ENCODE results near the gene CRYBG2. TPM values are rescaled to one million over a fixed set of nuclear protein-coding genes. Genes with fewer than 3 reads are reported as not detected.

The CRYBG2 gene
- total and polyA plus RNA-seq, 10 of the 15 experiments (the other 5 are each of a cell fraction or from before 2014, with no cell fraction given), result 0.03 to 1.2 (median 0.11) TPM; not detected in 4

- TF ChIP-seq ZBTB40 (IDR thresholded peaks at IDR 0.05; ENCODE audit: borderline replicate concordance), result no peak
- no peak for TF ChIP-seq NFIC (IDR thresholded peaks at IDR 0.05; ENCODE audit: low read depth, low read length)
- no peak for TF ChIP-seq ESRRA (IDR thresholded peaks at IDR 0.05; ENCODE audit: low read length)
- no peak for TF ChIP-seq NFXL1 (IDR thresholded peaks at IDR 0.05; ENCODE audit: borderline replicate concordance)
- peak; percentile 33; the same call in 1 of the 2 replicates for TF ChIP-seq MTA2 (IDR thresholded peaks at IDR 0.05; ENCODE audit: low read depth)
- peak; percentile 88; the same call in 1 of the 2 replicates for TF ChIP-seq PAX5 (IDR thresholded peaks at IDR 0.05; ENCODE audit: borderline replicate concordance, low read depth, low read length)
- no peak for TF ChIP-seq PAX8 (IDR thresholded peaks at IDR 0.05)
- TF ChIP-seq TAF1 (IDR thresholded peaks at IDR 0.05; ENCODE audit: borderline replicate concordance, low read depth, low read length), result no peak
- TF ChIP-seq POLR2AphosphoS2 (IDR thresholded peaks at IDR 0.05; ENCODE audit: low read depth, low read length), result no peak
- no peak for TF ChIP-seq CEBPZ (IDR thresholded peaks at IDR 0.05; ENCODE audit: low read depth, low read length)
- TF ChIP-seq BACH1 (IDR thresholded peaks at IDR 0.05; ENCODE audit: borderline replicate concordance), result peak; percentile 20; the same call in 1 of the 2 replicates
- no peak for TF ChIP-seq NR2C2 (IDR thresholded peaks at IDR 0.05; ENCODE audit: borderline replicate concordance, control insufficient read depth, insufficient read length, low read depth)
- TF ChIP-seq TBL1XR1 (IDR thresholded peaks at IDR 0.05; ENCODE audit: low read depth, low read length), result no peak
- no peak for TF ChIP-seq STAT3 (IDR thresholded peaks at IDR 0.05; ENCODE audit: low read depth, low read length)
- peak; percentile 7; the same call in 1 of the 2 replicates for TF ChIP-seq YY1 (IDR thresholded peaks at IDR 0.05; ENCODE audit: low read depth, low read length)
- 0 out of 2 replicates have a peak, but pooled peaks have one; percentile 47 for TF ChIP-seq TCF12 (IDR thresholded peaks at IDR 0.05; ENCODE audit: low read depth, low read length)
- 0 out of 2 replicates have a peak, but pooled peaks have one; percentile 41 for TF ChIP-seq PRDM15 (CRISPR knock-in tag; IDR thresholded peaks at IDR 0.05)
- 0 out of 2 replicates have a peak, but pooled peaks have one; percentile 1 for TF ChIP-seq CREM (IDR thresholded peaks at IDR 0.05; ENCODE audit: low read depth)
Measured at GRCh38 chr1:26289158-26290059, 64.5 kb downstream of the CRYBG2 start (continued).

Data from GM12878 (cell line).